Measurements from ENCODE around the gene CCDC91.

CCDC91 gene

GRCh38 chr12:28171356-28172060 lies 18.7 kb upstream of the CCDC91 start:
- TF ChIP-seq, protein P1, sequence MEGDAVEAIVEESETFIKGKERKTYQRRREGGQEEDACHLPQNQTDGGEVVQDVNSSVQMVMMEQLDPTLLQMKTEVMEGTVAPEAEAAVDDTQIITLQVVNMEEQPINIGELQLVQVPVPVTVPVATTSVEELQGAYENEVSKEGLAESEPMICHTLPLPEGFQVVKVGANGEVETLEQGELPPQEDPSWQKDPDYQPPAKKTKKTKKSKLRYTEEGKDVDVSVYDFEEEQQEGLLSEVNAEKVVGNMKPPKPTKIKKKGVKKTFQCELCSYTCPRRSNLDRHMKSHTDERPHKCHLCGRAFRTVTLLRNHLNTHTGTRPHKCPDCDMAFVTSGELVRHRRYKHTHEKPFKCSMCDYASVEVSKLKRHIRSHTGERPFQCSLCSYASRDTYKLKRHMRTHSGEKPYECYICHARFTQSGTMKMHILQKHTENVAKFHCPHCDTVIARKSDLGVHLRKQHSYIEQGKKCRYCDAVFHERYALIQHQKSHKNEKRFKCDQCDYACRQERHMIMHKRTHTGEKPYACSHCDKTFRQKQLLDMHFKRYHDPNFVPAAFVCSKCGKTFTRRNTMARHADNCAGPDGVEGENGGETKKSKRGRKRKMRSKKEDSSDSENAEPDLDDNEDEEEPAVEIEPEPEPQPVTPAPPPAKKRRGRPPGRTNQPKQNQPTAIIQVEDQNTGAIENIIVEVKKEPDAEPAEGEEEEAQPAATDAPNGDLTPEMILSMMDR (IDR thresholded peaks at IDR 0.05; ENCODE audit: control insufficient read depth, extremely low read depth, insufficient read depth), result no peak
- no peak overlapping the region for H3K4me3 ChIP-seq (ENCODE audit: low read depth, low read length)
- DNase-seq (ENCODE audit: low read depth), result no peak

DNA sequence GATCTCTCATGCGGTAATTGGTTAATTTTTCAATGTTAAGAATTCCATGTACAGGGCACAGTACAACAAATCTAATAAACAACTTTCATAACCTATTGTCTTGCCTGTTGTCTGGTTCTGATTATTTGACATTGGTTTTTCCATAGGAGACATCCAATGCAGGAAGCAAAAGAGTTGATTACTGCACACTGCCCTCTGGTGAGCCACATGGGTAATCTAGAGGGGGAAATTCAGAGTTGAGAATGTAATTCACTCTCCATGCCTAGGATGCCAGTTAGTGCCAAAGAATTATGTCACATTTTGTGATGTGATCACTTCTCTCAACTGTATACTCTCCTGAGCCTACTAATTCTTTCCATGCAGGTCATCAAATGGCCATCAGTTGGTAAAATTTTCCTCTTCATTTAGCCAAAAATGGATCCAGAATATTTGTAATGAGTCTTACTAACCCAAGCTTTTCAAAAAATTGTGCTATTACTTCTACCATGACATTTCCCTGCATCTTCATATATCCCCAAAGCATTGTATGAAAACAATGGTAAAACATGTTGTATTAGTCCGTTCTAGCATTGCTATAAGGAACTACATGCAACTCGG lies 17.7 kb upstream of the CCDC91 start:
- H3K4me3 ChIP-seq (ENCODE audit: low read depth, low read length), result no peak overlapping the region
- TF ChIP-seq, protein P1 (IDR thresholded peaks at IDR 0.05; ENCODE audit: control insufficient read depth, extremely low read depth, insufficient read depth), result peak; percentile 73
- DNase-seq (ENCODE audit: low read depth), result peak; percentile 38

DNA sequence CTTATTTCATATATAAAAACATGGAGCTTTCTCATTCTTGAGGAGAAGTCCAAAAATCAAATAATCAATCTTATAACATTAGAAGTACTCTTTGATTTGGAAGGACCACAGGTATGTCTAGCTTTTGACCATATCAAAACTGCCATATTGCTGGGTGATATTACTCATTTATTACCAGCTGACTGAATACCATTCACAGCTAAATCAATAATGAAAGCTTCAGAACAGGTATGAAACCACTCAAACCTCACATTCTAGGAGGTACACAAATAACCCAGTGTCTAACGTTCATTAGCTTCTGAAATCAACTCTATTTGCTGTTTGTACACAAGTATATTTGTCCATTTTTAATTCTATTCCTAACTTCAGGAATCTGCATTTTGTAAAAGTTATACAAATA lies 16.8 kb upstream of the CCDC91 start:
- H3K4me3 ChIP-seq (ENCODE audit: low read depth, low read length), result no peak overlapping the region
- TF ChIP-seq, protein P1 (IDR thresholded peaks at IDR 0.05; ENCODE audit: control insufficient read depth, extremely low read depth, insufficient read depth), result no peak
- DNase-seq (ENCODE audit: low read depth), result no peak

DNA sequence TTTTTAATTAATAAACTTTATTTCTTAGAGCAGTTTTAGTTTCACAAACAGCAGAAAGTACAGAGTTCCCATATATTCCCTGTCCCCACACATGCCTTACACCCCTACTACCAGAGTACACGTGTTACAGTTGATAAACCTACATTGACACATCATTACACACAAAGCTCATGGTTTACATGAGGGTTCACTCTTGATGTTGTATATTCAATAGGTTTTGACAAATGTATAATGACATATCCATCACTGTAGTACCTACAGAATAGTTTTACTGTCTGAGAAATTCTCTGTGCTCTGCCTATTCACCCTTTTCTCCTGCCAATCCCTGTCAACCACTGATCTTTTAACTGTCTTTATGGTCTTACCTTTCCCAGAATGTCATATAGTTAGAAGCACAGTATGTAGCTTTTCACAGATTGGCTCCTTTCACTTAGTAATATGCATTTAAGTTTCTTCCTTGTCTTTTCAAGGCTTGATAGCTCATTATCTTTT lies 15.1 kb upstream of the CCDC91 start:
- no peak for DNase-seq (ENCODE audit: low read depth)
- TF ChIP-seq, protein P1 (IDR thresholded peaks at IDR 0.05; ENCODE audit: control insufficient read depth, extremely low read depth, insufficient read depth), result no peak
- no peak overlapping the region for H3K4me3 ChIP-seq (ENCODE audit: low read depth, low read length)

DNA sequence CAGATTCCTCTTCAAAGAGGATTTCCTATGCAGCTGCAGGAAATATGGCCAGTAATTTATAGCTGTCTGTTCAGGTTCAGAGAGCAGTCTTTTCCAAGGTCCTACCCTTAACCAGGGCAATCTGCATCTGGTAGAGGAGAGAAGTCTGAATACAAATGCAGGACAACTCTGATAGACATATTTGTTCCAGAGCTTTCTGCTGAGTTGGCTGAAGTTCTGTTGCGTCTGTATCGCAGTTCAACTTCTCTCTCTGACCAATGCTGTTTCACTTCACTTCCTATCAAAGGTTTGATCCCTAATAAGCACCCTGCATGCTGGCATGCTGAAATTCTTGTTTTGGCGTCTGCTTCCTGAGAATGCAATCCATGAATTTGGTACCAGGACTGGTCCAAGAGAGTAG lies 14.0 kb upstream of the CCDC91 start:
- DNase-seq (ENCODE audit: low read depth), result no peak
- TF ChIP-seq, protein P1 (IDR thresholded peaks at IDR 0.05; ENCODE audit: control insufficient read depth, extremely low read depth, insufficient read depth), result no peak
- H3K4me3 ChIP-seq (ENCODE audit: low read depth, low read length), result no peak overlapping the region

- H3K4me3 ChIP-seq (ENCODE audit: low read depth, low read length), result no peak overlapping the region
- no peak for DNase-seq (ENCODE audit: low read depth)
- TF ChIP-seq, protein P1 (IDR thresholded peaks at IDR 0.05; ENCODE audit: control insufficient read depth, extremely low read depth, insufficient read depth), result no peak
Measured at GRCh38 chr12:28177461-28177860, 12.8 kb upstream of the CCDC91 start.
